Measurements from ENCODE around the gene TDRD6.

DNA sequence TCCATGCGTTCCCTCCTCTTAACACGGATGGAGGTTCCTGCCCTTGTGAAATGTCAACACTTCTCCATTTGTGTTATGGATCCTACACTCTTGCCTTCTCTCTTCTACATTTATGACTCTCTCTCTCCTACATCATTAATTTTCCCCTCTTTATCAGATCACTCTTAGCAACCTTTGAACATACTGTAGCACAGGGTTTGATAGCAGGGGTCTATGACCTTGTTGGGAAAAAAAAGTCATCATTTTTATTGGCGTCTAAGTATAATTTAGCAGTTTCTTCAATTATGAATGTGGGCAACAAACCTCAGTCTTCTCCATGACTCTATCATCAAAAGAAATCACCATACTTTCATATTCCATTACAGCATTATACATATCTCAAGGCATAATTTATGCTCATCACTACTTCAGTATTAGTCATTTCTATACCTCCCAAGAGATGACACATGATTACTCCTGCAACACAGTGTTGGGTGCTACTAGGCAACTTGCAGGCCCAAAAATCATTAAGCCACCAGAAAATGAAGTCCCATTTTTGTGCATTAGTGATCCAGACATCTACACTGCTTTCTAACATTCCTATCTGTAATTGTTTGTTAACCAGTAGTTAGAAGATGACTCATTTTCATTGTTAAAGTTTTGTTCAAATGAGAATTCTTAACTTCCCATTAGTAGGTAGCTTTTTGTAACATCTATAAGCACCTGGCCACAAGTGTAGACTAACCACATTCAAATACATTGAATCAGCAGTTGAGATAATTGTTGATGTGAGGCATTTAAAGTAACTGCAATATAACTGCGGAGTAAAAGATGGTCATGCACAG, 44.5 kb upstream of the TDRD6 start:
- TF ChIP-seq CTCF (IDR thresholded peaks at IDR 0.05) (no peak), POLR2A (IDR thresholded peaks at IDR 0.05) (no peak)
